GM18951 (cell line): ENCODE measurements around the gene METTL27.
"Not testable (repeated sequence)": the region's sequence is repeated elsewhere in the genome, so short reads cannot be mapped to it uniquely, and the experiment has no call there.

ENCODE experiments used
- POLR2A ChIP-seq: IDR thresholded peaks from 4 replicates; pipeline ENCODE4 v1.6.1; 2011; ENCODE audit warnings: mild to moderate bottlenecking; ENCODE audit not compliant: insufficient read length, insufficient read depth; ENCODE audit errors: extremely low read depth
- in situ Hi-C: fragments of 300-500 bp; cut with MboI; formaldehyde crosslinking; loops from one replicate; pipeline ENCODE4 v1.12.0; 2022; ENCODE audit warnings: low sequenced_read_pairs, mixed read lengths, inconsistent platforms; ENCODE audit not compliant: unreplicated experiment

The METTL27 gene

GRCh38 chr7:73828107-73828803 lies 14.1 kb downstream of the METTL27 start:
- no peak for TF ChIP-seq POLR2A
- in situ Hi-C loops, result no loop called here

GRCh38 chr7:73827567-73828106 lies 14.7 kb downstream of the METTL27 start:
- in situ Hi-C loops, result no loop called here
- TF ChIP-seq POLR2A, result no peak

GRCh38 chr7:73824986-73825385 lies 17.3 kb downstream of the METTL27 start:
- TF ChIP-seq POLR2A, result no peak
- in situ Hi-C loops, result no loop called here

- in situ Hi-C loops, result no loop called here
- no peak for TF ChIP-seq POLR2A
Observed at GRCh38 chr7:73823873-73824592, 18.3 kb downstream of the METTL27 start.

- in situ Hi-C loops, result no loop called here
- TF ChIP-seq POLR2A, result no peak
Observed at GRCh38 chr7:73823257-73823656, 19.1 kb downstream of the METTL27 start.

GRCh38 chr7:73822319-73823173 lies 19.8 kb downstream of the METTL27 start:
- in situ Hi-C loops, result no loop called here
- TF ChIP-seq POLR2A, result no peak

- in situ Hi-C loops, result not testable (repeated sequence)
Observed at GRCh38 chr7:73821597-73822285, 20.6 kb downstream of the METTL27 start.

GRCh38 chr7:73820013-73820412 lies 22.3 kb downstream of the METTL27 start:
- in situ Hi-C loops, result no loop called here
- no peak for TF ChIP-seq POLR2A

- TF ChIP-seq POLR2A, result no peak
- in situ Hi-C loops, result no loop called here
Observed at GRCh38 chr7:73817121-73817520, 25.2 kb downstream of the METTL27 start.

- no peak for TF ChIP-seq POLR2A
- in situ Hi-C loops, result no loop called here
Observed at GRCh38 chr7:73815436-73815835, 26.9 kb downstream of the METTL27 start.

- no peak for TF ChIP-seq POLR2A
Observed at GRCh38 chr7:73812996-73813395, 29.3 kb downstream of the METTL27 start.

GRCh38 chr7:73811760-73812168 lies 30.6 kb downstream of the METTL27 start:
- in situ Hi-C loops, result no loop called here
- no peak for TF ChIP-seq POLR2A

More at GRCh38 chr7:73812996-73813395, 29.3 kb downstream of the METTL27 start:
- in situ Hi-C loops, result no loop called here

- in situ Hi-C loops, result no loop called here
- TF ChIP-seq POLR2A, result no peak
Observed at GRCh38 chr7:73810998-73811360, 31.3 kb downstream of the METTL27 start.

GRCh38 chr7:73809467-73809951 lies 32.8 kb downstream of the METTL27 start:
- in situ Hi-C loops, result no loop called here
- TF ChIP-seq POLR2A, result no peak
